SK-N-SH treated with all-trans-retinoic acid at 6 μM for 48 hours (cell line): ENCODE results near the gene MGLL.

ENCODE experiments used
- ARNTL ChIP-seq: fragments of 450-650 bp; formaldehyde crosslinking; IDR thresholded peaks from 2 replicates; pipeline ENCODE4 v1.5.0; 2020; ENCODE audit warnings: low read depth, mild to moderate bottlenecking, moderate library complexity, borderline replicate concordance
- ISL1 ChIP-seq: fragments of 250-450 bp; sonication (Bioruptor Pico); IDR thresholded peaks from 2 replicates; pipeline ENCODE4 v2.1.2; 2022; ENCODE audit warnings: mild to moderate bottlenecking, moderate library complexity
- SNAI2 ChIP-seq: fragments of 250-450 bp; sonication (Bioruptor Pico); IDR thresholded peaks from 2 replicates; pipeline ENCODE4 v1.5.0; 2020; ENCODE audit warnings: mild to moderate bottlenecking, moderate library complexity
- ZNF70 ChIP-seq: fragments of 450-650 bp; formaldehyde crosslinking; IDR thresholded peaks from 2 replicates; pipeline ENCODE4 v1.5.0; 2020; ENCODE audit warnings: mild to moderate bottlenecking, moderate library complexity

- TF ChIP-seq SNAI2 (CRISPR knock-in tag): no peak
- TF ChIP-seq ISL1: no peak
- TF ChIP-seq ZNF70 (CRISPR knock-in tag): no peak
- no peak for TF ChIP-seq ARNTL (CRISPR knock-in tag)
Observed at GRCh38 chr3:127792541-127793292, 29.6 kb downstream of the MGLL start.
